Tibial nerve (tissue), 3 donors: ENCODE results near the gene FAM180A.

Experiments used
- CTCF ChIP-seq, 5 experiments: fragments of 200-600 bp in 3 of 5; fragments of 450-650 bp in 2 of 5; sonication (generic) in 3 of 5; IDR thresholded peaks; one replicate each; pipeline ENCODE4 v1.5.1; 2016 to 2019; ENCODE audit warnings: antibody characterized with exemption in 5 of 5, mild to moderate bottlenecking in 3 of 5, moderate library complexity in 2 of 5
- POLR2A ChIP-seq, 2 donors: fragments of 450-650 bp; IDR thresholded peaks; one replicate each; pipeline ENCODE4 v1.6.1; 2017; ENCODE audit warnings: antibody characterized with exemption in 2 of 2, mild to moderate bottlenecking in 2 of 2, moderate library complexity in 2 of 2

- TF ChIP-seq CTCF (IDR thresholded peaks at IDR 0.05) (no peak), POLR2A (IDR thresholded peaks at IDR 0.05) (no peak)
Measured at GRCh38 chr7:135692055-135692454, 56.6 kb downstream of the FAM180A start.
